HCT116 (cell line): ENCODE results near the gene RPL39L. TPM values are rescaled to one million over a fixed set of nuclear protein-coding genes. Genes with fewer than 3 reads are reported as not detected.

ENCODE experiments used
- ATAC-seq: fragments of 200-7000 bp; cut with Tn5 transposase; 2 replicates; pipeline ENCODE4 v1.9.1; 2020; ENCODE audit warnings: mild to moderate bottlenecking, moderate library complexity
- BruUV-seq: library from RNA; stranded (reverse); fragments of 400-500 nt; replicated peaks from 2 replicates; lab custom pipeline; 2021; lab: Mats Ljungman, UMichigan
- CTCF ChIA-PET: fragments of 300-600 bp; sonication (Branson Sonifier 250); formaldehyde crosslinking; loops from one replicate; lab custom pipeline; 2021; ENCODE audit warnings: antibody characterized with exemption; lab: Charles Lee
- POLR2A ChIA-PET: fragments of 300-600, 350-600 bp; sonication (Branson Sonifier 250); formaldehyde crosslinking; loops from one replicate; lab custom pipeline; 2021; ENCODE audit warnings: antibody characterized with exemption; lab: Charles Lee
- RAD21 ChIA-PET, 2 experiments: fragments of 300-600 bp; sonication (Branson Sonifier 250); formaldehyde crosslinking; loops; one replicate each; lab custom pipeline; 2023; ENCODE audit warnings: low total read pairs in 2 of 2; ENCODE audit not compliant: uncharacterized antibody in 2 of 2, unreplicated experiment in 2 of 2, low non-redundant PET in 1 of 2; lab: Charles Lee
- DNase-seq: peaks from one replicate; pipeline ENCODE4 v3.0.0-alpha.2; 2010; ENCODE audit warnings: low read depth, low spot score
- H2AFZ ChIP-seq: fragments of 200-600 bp; shearing (Covaris generic), sonication (generic); 2 replicates; pipeline ENCODE4 v1.6.1; 2017; ENCODE audit warnings: low read depth, mixed run types, mixed read lengths, antibody characterized with exemption, low read length; ENCODE audit not compliant: poor library complexity, severe bottlenecking
- H3K27ac ChIP-seq: 2 replicates; pipeline ENCODE4 v1.5.1; 2012; ENCODE audit warnings: low read depth, low read length
- H3K27me3 ChIP-seq: fragments of 200-600 bp; sonication (generic); 2 replicates; pipeline ENCODE4 v1.6.1; 2016; ENCODE audit warnings: mixed run types, low read length, mixed read lengths; ENCODE audit not compliant: insufficient read depth
- H3K36me3 ChIP-seq, 2 experiments: fragments of 200-500 bp in 1 of 2; fragments of 200-600 bp in 1 of 2; sonication (Bioruptor generic) in 1 of 2; sonication (generic) in 1 of 2; 2 replicates each; pipeline versions ENCODE4 v1.5.1 to v1.6.1; 2014 to 2016; ENCODE audit warnings: low read length in 2 of 2, inconsistent platforms in 1 of 2, mixed read lengths in 1 of 2, mixed run types in 1 of 2; ENCODE audit not compliant: insufficient read depth in 2 of 2, control insufficient read depth in 1 of 2
- H3K4me1 ChIP-seq, 2 experiments: fragments of 200-600 bp in 1 of 2; sonication (generic) in 1 of 2; 2 replicates each; pipeline versions ENCODE4 v1.5.1 to v1.6.1; 2012 to 2017; ENCODE audit warnings: low read length in 2 of 2, inconsistent platforms in 1 of 2, mild to moderate bottlenecking in 1 of 2, mixed read lengths in 1 of 2, mixed run types in 1 of 2, moderate library complexity in 1 of 2; ENCODE audit not compliant: insufficient read depth in 2 of 2, control insufficient read depth in 1 of 2
- H3K4me2 ChIP-seq: fragments of 200-600 bp; sonication (generic); 2 replicates; pipeline ENCODE4 v1.6.1; 2017; ENCODE audit warnings: mixed run types, low read length, mixed read lengths
- H3K4me3 ChIP-seq, 2 experiments: fragments of 200-600 bp in 1 of 2; sonication (generic) in 1 of 2; replicated peaks in 1 of 2; 2 replicates each; pipeline ENCODE4 v1.5.1; 2011 to 2016; ENCODE audit warnings: low read length in 2 of 2, control low read depth in 1 of 2, low read depth in 1 of 2, mild to moderate bottlenecking in 1 of 2, mixed read lengths in 1 of 2, mixed run types in 1 of 2
- H3K79me2 ChIP-seq: fragments of 200-600 bp; sonication (generic); 2 replicates; pipeline ENCODE4 v1.6.1; 2017; ENCODE audit warnings: mild to moderate bottlenecking, mixed run types, low read length, moderate library complexity, mixed read lengths; ENCODE audit not compliant: insufficient read depth
- H3K9ac ChIP-seq: fragments of 200-600 bp; sonication (generic); 2 replicates; pipeline ENCODE4 v1.6.1; 2016; ENCODE audit warnings: low read length, mixed read lengths
- H3K9me2 ChIP-seq: fragments of 200-600 bp; sonication (generic), shearing (Covaris generic); 2 replicates; pipeline ENCODE4 v1.6.1; 2017; ENCODE audit warnings: mixed run types, mild to moderate bottlenecking, moderate library complexity; ENCODE audit not compliant: insufficient read depth
- H3K9me3 ChIP-seq, 2 experiments: fragments of 200-500 bp in 1 of 2; fragments of 200-600 bp in 1 of 2; sonication (Bioruptor generic) in 1 of 2; sonication (generic) in 1 of 2; 2 replicates each; pipeline ENCODE4 v1.6.1; 2014 to 2017; ENCODE audit warnings: low read length in 2 of 2, mixed read lengths in 2 of 2, inconsistent platforms in 1 of 2, low read depth in 1 of 2, mild to moderate bottlenecking in 1 of 2, mixed run types in 1 of 2, moderate library complexity in 1 of 2; ENCODE audit not compliant: control insufficient read depth in 1 of 2, insufficient read depth in 1 of 2
- H4K20me1 ChIP-seq: fragments of 200-600 bp; sonication (generic), shearing (Covaris generic); 2 replicates; pipeline ENCODE4 v1.6.1; 2017; ENCODE audit warnings: mixed run types, mild to moderate bottlenecking, moderate library complexity; ENCODE audit not compliant: insufficient read depth
- CBX3 ChIP-seq: IDR thresholded peaks from 2 replicates; pipeline ENCODE4 v1.6.1; 2012; ENCODE audit warnings: low read depth
- CEBPB ChIP-seq: IDR thresholded peaks from 2 replicates; pipeline ENCODE4 v1.6.1; 2012; ENCODE audit warnings: low read depth
- JUND ChIP-seq: IDR thresholded peaks from 2 replicates; pipeline ENCODE4 v1.6.1; 2012
- POLR2A ChIP-seq: IDR thresholded peaks from 2 replicates; pipeline ENCODE4 v1.7.0; 2011; ENCODE audit warnings: borderline replicate concordance; ENCODE audit not compliant: insufficient read depth, insufficient read length; ENCODE audit errors: extremely low read depth
- RAD21 ChIP-seq: IDR thresholded peaks from 2 replicates; pipeline ENCODE4 v1.6.1; 2012; ENCODE audit warnings: low read depth, mild to moderate bottlenecking
- SIN3A ChIP-seq: IDR thresholded peaks from 2 replicates; pipeline ENCODE4 v1.6.1; 2012; ENCODE audit warnings: low read depth
- SP1 ChIP-seq: IDR thresholded peaks from 2 replicates; pipeline ENCODE4 v1.6.1; 2012; ENCODE audit warnings: low read depth
- TCF7L2 ChIP-seq: IDR thresholded peaks from 2 replicates; pipeline ENCODE4 v1.7.0; 2011; ENCODE audit warnings: borderline replicate concordance, inconsistent platforms; ENCODE audit not compliant: insufficient read depth, insufficient read length; ENCODE audit errors: extremely low read depth
- ZFX ChIP-seq: fragments of 450-650 bp; IDR thresholded peaks from 2 replicates; pipeline ENCODE4 v1.6.1; 2017
- intact Hi-C: fragments of 100-400 bp; cut with micrococcal nuclease; formaldehyde crosslinking; loops from 2 replicates; pipeline ENCODE4 v1.10.0; 2022
- total RNA-seq: library from RNA; stranded (reverse); gene quantifications from one replicate; pipeline ENCODE4 v1.2.1, GENCODE V29; 2021; ENCODE audit not compliant: unreplicated experiment
- TF ChIP-seq, protein P1 (sequence below): IDR thresholded peaks from 2 replicates; pipeline ENCODE4 v1.6.1; 2012

Gene RPL39L
- total RNA-seq, 1 experiment from 2014 or later = not detected

GRCh38 chr3:187131981-187132380 lies 7.3 kb downstream of the RPL39L start:
- Histone ChIP-seq H3K9me3 (no peaks in the 10 kb centered on the region), H4K20me1 (no peaks in the 10 kb centered on the region), H3K4me2 (no peak overlapping the region), H3K9me2 (no peaks in the 10 kb centered on the region), H3K36me3 (no peaks in the 10 kb centered on the region), H3K79me2 (no peaks in the 10 kb centered on the region), H3K27me3 (no peaks in the 10 kb centered on the region), H3K4me3 (no peak overlapping the region), H3K9ac (no peak overlapping the region), H3K27ac (no peak overlapping the region), H3K4me1 (peaks cover 0 to 3% of the 10 kb centered on the region in 2 experiments; a peak in 2 of 4 replicates), H2AFZ (no peak overlapping the region)
- RAD21 ChIA-PET = no interaction called here
- ATAC-seq (no peak), DNase-seq (no peak)
- POLR2A ChIA-PET = no interaction called here
- no TSS peak for BruUV-seq
- CTCF ChIA-PET = no interaction called here
- intact Hi-C loops = no loop called here
- TF ChIP-seq SIN3A = no peak
- TF ChIP-seq SP1 = no peak
- no peak for TF ChIP-seq RAD21
- TF ChIP-seq POLR2A = no peak
- no peak for TF ChIP-seq ZFX

DNA sequence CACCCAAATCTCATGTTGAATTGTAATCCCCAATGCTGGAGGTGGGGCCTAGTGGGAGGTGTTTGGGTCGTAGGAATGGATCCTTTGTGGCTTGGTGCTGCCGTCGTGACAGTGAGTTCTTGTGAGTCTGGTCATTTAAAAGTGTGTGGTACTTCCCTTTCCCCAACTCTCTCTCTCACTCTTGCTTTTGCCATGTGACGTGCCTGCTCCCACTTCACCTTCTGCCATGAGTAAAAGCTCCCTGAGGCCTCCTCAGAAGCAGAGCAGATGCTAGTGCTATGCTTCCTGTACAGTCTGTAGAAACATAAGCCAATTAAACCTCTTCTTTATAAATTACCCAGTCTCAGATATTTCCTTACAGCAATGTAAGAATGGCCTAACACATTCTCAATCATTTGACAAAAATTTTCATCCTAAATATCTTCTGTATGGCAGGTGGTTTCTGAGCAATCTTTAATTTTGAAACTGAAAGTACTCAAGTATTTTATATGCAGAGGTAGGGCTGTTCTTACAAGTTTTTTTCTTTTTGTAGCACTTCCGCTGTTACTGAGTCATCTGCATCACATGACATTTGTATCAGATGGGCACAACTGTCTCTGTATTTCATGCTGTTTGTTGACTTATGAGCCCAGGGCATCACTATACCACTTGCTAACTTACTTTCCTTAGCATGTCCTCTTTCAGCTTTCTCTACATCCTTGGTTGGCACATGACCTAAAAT lies 8.8 kb downstream of the RPL39L start:
- Histone ChIP-seq H3K27ac (no peak overlapping the region), H2AFZ (no peak overlapping the region)

More for the DNA sequence above, 8.8 kb downstream of the RPL39L start:
- no peaks in the 10 kb centered on the region for H3K4me1 ChIP-seq
- H3K4me2 ChIP-seq = no peak overlapping the region
- H3K9ac ChIP-seq = no peak overlapping the region
- RAD21 ChIA-PET = no interaction called here
- CTCF ChIA-PET = no interaction called here
- POLR2A ChIA-PET = no interaction called here
- H4K20me1 ChIP-seq = no peaks in the 10 kb centered on the region
- H3K79me2 ChIP-seq = no peaks in the 10 kb centered on the region
- H3K27me3 ChIP-seq = no peaks in the 10 kb centered on the region
- H3K4me3 ChIP-seq = no peak overlapping the region
- H3K9me2 ChIP-seq = no peaks in the 10 kb centered on the region
- intact Hi-C loops = no loop called here
- DNase-seq (no peak), ATAC-seq (no peak)
- no TSS peak for BruUV-seq
- no peak for TF ChIP-seq RAD21
- no peak for TF ChIP-seq CEBPB
- TF ChIP-seq, protein P1, sequence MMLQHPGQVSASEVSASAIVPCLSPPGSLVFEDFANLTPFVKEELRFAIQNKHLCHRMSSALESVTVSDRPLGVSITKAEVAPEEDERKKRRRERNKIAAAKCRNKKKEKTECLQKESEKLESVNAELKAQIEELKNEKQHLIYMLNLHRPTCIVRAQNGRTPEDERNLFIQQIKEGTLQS = no peak
- no peak for TF ChIP-seq ZFX
- no peak for TF ChIP-seq JUND
- TF ChIP-seq CBX3 = no peak
- TF ChIP-seq TCF7L2 = no peak
- no peaks in the 10 kb centered on the region for H3K9me3 ChIP-seq
- H3K36me3 ChIP-seq = no peaks in the 10 kb centered on the region
